Subcutaneous adipose tissue (tissue), 4 donors: ENCODE data around the gene TRIP13. TPM values are rescaled to one million over a fixed set of nuclear protein-coding genes. Genes with fewer than 3 reads are reported as not detected.

Experiments
- CTCF ChIP-seq: fragments of 450-650 bp; IDR thresholded peaks from one replicate; pipeline ENCODE4 v1.5.1; 2016; ENCODE audit warnings: low read depth, mild to moderate bottlenecking, control low read depth, antibody characterized with exemption, moderate library complexity
- total RNA-seq, 4 donors: library from RNA; depleted of rRNA; stranded (reverse); fragments of >200 nt; gene quantifications; one replicate each; pipeline ENCODE4 v1.1.0, GENCODE V29; 2016

TRIP13 gene
- total RNA-seq, 4 donors from 2014 or later, result 0.75 to 2.4 (median 1.5) TPM; not detected in 1

GRCh38 chr5:864492-865167, 28.1 kb upstream of the TRIP13 start:
- TF ChIP-seq CTCF, result no peak

GRCh38 chr5:865168-865521, 27.5 kb upstream of the TRIP13 start:
- no peak for TF ChIP-seq CTCF

- no peak for TF ChIP-seq CTCF
Observed at GRCh38 chr5:865771-866170, 26.9 kb upstream of the TRIP13 start.

- no peak for TF ChIP-seq CTCF
Observed at GRCh38 chr5:867300-867870, 25.3 kb upstream of the TRIP13 start.

- no peak for TF ChIP-seq CTCF
Observed at GRCh38 chr5:868428-869135, 24.1 kb upstream of the TRIP13 start.

GRCh38 chr5:870956-871355, 21.7 kb upstream of the TRIP13 start:
- no peak for TF ChIP-seq CTCF

GRCh38 chr5:871596-872298, 20.9 kb upstream of the TRIP13 start:
- no peak for TF ChIP-seq CTCF
